ENCODE data around the gene SF3B3.
A peak's percentile ranks its signal among the peaks of the same experiment; 100 is the strongest.

Gene SF3B3

DNA sequence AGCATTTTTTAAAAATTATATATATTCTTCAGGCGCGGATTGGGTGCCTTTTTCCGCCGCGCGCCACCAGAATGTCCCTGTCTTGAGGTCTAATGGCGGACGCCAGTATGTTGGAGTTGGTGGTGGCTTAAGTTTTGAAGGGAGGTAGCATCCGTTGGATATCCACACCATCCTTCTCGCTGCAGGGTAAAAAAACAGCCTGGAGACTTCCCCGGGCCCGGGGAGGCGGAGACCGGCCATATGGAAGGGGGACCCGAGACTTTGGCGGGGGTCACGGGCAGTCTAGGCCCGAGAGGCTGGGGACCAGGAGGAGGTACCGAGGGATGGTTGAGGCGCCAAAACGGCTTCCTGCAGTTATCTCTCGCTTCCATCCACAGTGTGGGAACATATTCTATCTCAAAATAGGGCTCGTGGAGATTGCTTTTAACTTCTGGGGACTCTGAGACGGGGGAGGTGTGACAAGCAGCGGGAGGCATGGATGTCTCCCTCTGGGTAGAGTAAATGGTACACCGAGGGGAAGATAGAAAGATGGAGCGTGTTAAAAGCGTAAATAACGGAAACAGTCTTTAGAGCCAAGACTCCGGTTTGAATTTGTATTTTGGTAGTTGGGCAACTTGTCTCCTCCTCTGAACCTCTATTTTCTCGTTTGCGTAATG lies at the start of gene SF3B3:
Gene SF3B3, plus strand, starts transcription at position 74 of the 656 bp plus-strand sequence. CDS start 2,841 bp downstream, outside the sequence.
- Histone ChIP-seq H3K4me3 (ENCODE audit: low read length) (peak within 1 kb of the TSS; percentile 79), H3K27ac (ENCODE audit: low read length) (peak within 1 kb of the TSS; percentile 89), H3K36me3 (ENCODE audit: control insufficient read depth, low read depth, low read length) (peaks cover 23% of the 10 kb centered on the region), H3K27me3 (ENCODE audit: control insufficient read depth, insufficient read depth, low read length) (no peaks in the 10 kb centered on the region), H3K9me3 (ENCODE audit: control insufficient read depth, low read depth, low read length) (no peaks in the 10 kb centered on the region), H3K9ac (ENCODE audit: low read length) (peak within 1 kb of the TSS; percentile 94), H3K4me1 (ENCODE audit: control insufficient read depth, low read depth, low read length) (peaks cover 12% of the 10 kb centered on the region)

DNA sequence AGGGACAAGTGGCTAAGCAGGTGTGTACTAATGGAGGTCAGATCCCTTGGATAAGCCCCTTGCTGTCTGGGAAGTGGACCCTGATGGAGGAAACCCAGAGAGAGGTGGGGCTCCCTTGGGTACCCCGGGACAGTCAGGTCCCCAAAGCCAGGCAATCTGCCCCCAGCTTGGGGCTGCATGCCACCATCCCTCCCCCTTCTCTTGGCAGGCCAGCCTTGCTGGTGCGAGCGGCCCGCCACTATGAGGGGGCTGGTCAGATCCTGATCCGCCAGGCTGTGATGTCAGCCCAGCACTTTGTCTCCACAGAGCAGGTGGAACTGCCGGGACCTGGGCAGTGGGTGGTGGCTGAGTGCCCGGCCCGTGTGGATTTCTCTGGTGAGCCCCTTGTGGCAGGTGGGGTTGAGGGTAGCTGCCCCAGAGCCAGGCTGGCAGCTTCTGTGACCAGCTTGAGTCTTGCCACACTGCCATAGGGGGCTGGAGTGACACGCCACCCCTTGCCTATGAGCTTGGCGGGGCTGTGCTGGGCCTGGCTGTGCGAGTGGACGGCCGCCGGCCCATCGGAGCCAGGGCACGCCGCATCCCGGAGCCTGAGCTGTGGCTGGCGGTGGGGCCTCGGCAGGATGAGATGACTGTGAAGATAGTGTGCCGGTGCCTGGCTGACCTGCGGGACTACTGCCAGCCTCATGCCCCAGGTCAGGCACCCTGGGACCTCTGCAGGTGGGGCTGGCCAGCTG lies 49.1 kb upstream of the SF3B3 start:
- no peaks in the 10 kb centered on the region for H3K9me3 ChIP-seq (ENCODE audit: control insufficient read depth, low read depth, low read length)
- no peaks in the 10 kb centered on the region for H3K4me1 ChIP-seq (ENCODE audit: control insufficient read depth, low read depth, low read length)
- H3K36me3 ChIP-seq (ENCODE audit: control insufficient read depth, low read depth, low read length), result no peaks in the 10 kb centered on the region
- no peak overlapping the region for H3K4me3 ChIP-seq (ENCODE audit: low read length)
- no peaks in the 10 kb centered on the region for H3K27me3 ChIP-seq (ENCODE audit: control insufficient read depth, insufficient read depth, low read length)
- no peak overlapping the region for H3K27ac ChIP-seq (ENCODE audit: low read length)
- H3K9ac ChIP-seq (ENCODE audit: low read length), result no peak overlapping the region

DNA sequence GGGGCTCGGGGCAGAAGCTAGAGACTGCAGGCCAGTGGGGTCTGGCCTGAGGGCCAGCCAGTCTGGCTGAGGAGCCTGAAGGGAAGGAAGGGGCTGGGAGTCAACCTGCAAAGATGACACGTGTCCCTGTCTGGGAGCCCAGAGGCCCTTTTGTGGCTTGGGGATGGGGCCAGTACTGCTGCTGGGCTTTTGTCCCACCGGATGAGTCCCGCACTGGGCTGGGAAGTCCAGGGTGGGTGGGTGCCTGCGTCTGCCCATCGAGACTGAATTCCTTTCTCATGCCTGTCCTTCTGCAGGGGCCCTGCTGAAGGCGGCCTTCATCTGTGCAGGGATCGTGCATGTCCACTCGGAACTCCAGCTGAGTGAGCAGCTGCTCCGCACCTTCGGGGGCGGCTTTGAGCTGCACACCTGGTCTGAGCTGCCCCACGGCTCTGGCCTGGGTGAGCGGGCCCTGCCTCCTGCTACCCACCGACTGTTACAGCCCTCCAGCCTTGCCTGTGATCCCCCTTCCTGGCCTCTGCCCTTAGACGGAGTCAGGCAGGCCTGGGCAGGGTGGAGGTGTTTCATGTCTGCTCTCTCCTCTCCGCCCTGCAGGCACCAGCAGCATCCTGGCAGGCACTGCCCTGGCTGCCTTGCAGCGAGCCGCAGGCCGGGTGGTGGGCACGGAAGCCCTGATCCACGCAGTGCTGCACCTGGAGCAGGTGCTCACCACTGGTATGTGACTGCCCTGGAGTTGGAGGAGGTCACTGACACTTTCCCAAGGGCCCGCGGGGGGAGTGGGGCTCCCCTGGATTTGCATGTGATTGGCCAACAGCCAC lies 48.4 kb upstream of the SF3B3 start:
- no peaks in the 10 kb centered on the region for H3K4me1 ChIP-seq (ENCODE audit: control insufficient read depth, low read depth, low read length)
- H3K27me3 ChIP-seq (ENCODE audit: control insufficient read depth, insufficient read depth, low read length), result no peaks in the 10 kb centered on the region
- no peak overlapping the region for H3K4me3 ChIP-seq (ENCODE audit: low read length)
- peaks cover under 1% of the 10 kb centered on the region for H3K36me3 ChIP-seq (ENCODE audit: control insufficient read depth, low read depth, low read length)
- H3K9ac ChIP-seq (ENCODE audit: low read length), result no peak overlapping the region
- no peaks in the 10 kb centered on the region for H3K9me3 ChIP-seq (ENCODE audit: control insufficient read depth, low read depth, low read length)
- no peak overlapping the region for H3K27ac ChIP-seq (ENCODE audit: low read length)

DNA sequence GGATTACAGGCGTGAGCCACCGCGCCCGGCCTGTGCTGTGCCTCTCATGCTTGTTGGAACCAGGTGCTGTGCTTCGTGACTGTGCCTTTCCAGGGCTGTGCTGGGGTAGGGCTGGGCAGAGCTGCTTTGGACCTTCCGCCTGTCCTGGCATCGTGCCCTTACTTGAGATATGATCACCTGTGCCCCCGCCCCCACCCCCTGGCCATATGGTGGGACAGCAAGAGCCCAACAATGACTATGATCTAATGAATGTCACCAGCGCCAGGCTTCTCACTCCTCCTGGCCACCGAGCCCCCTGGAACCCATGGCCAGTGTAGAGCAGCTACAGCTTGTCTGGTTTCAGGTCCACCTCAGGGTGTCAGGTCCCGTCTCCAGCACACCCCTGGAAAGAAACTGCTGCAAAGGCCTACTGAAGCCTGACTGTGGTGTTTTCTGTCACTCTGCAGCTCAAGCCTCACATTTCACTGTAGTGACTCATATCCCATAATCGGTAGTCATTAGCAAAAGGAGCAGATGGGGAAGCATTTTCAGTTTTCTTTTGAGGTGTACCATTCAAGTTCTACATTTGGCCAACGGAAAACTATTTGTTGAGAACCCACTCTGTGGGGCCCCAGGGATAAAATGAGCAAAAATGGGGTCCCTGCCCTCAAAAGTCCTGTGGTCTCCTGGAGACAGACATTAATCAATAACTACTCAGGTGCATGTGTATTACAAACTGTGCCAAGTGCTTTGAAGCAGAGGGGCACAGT lies 47.2 kb upstream of the SF3B3 start:
- H3K27me3 ChIP-seq (ENCODE audit: control insufficient read depth, insufficient read depth, low read length), result no peaks in the 10 kb centered on the region
- H3K36me3 ChIP-seq (ENCODE audit: control insufficient read depth, low read depth, low read length), result peaks cover 10% of the 10 kb centered on the region
- no peaks in the 10 kb centered on the region for H3K4me1 ChIP-seq (ENCODE audit: control insufficient read depth, low read depth, low read length)
- no peaks in the 10 kb centered on the region for H3K9me3 ChIP-seq (ENCODE audit: control insufficient read depth, low read depth, low read length)
- H3K4me3 ChIP-seq (ENCODE audit: low read length), result no peak overlapping the region
- no peak overlapping the region for H3K27ac ChIP-seq (ENCODE audit: low read length)
- no peak overlapping the region for H3K9ac ChIP-seq (ENCODE audit: low read length)

DNA sequence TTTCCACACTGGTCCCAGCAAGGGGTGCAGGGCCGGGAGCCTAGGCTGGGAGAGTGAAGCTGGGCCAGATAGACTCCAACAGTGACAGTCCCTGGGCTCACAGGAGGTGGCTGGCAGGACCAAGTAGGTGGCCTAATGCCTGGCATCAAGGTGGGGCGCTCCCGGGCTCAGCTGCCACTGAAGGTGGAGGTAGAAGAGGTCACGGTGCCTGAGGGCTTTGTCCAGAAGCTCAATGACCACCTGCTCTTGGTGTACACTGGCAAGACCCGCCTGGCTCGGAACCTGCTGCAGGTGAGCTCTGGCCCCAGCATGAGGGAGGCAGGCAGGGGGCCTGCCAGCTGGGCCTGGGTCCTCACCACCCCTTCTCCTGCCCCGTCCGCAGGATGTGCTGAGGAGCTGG lies 45.4 kb upstream of the SF3B3 start:
- Histone ChIP-seq H3K9me3 (ENCODE audit: control insufficient read depth, low read depth, low read length) (no peaks in the 10 kb centered on the region), H3K36me3 (ENCODE audit: control insufficient read depth, low read depth, low read length) (peaks cover 14% of the 10 kb centered on the region), H3K27ac (ENCODE audit: low read length) (no peak overlapping the region), H3K4me1 (ENCODE audit: control insufficient read depth, low read depth, low read length) (no peaks in the 10 kb centered on the region), H3K27me3 (ENCODE audit: control insufficient read depth, insufficient read depth, low read length) (no peaks in the 10 kb centered on the region), H3K4me3 (ENCODE audit: low read length) (no peak overlapping the region), H3K9ac (ENCODE audit: low read length) (no peak overlapping the region)

DNA sequence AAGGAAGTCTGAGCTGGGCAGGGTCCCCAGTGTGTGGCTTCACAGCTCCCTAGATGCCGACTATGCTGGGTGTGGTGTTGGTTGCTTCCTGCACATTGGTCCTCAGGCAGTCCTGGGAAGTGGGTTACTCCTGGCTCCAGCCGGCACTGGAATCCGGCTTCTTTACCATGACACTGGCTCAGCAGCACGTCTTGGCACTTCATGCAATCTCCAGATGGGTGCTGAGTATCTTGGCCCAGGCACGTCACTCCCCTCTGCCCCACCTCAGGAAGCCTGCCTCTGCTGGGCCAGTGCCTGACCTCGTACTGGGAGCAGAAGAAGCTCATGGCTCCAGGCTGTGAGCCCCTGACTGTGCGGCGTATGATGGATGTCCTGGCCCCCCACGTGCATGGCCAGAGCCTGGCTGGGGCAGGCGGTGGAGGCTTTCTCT lies 44.7 kb upstream of the SF3B3 start:
- H3K4me1 ChIP-seq (ENCODE audit: control insufficient read depth, low read depth, low read length), result no peaks in the 10 kb centered on the region
- no peak overlapping the region for H3K27ac ChIP-seq (ENCODE audit: low read length)
- H3K9me3 ChIP-seq (ENCODE audit: control insufficient read depth, low read depth, low read length), result no peaks in the 10 kb centered on the region
- no peak overlapping the region for H3K9ac ChIP-seq (ENCODE audit: low read length)
- H3K27me3 ChIP-seq (ENCODE audit: control insufficient read depth, insufficient read depth, low read length), result no peaks in the 10 kb centered on the region
- H3K36me3 ChIP-seq (ENCODE audit: control insufficient read depth, low read depth, low read length), result peaks cover 21% of the 10 kb centered on the region
- no peak overlapping the region for H3K4me3 ChIP-seq (ENCODE audit: low read length)

DNA sequence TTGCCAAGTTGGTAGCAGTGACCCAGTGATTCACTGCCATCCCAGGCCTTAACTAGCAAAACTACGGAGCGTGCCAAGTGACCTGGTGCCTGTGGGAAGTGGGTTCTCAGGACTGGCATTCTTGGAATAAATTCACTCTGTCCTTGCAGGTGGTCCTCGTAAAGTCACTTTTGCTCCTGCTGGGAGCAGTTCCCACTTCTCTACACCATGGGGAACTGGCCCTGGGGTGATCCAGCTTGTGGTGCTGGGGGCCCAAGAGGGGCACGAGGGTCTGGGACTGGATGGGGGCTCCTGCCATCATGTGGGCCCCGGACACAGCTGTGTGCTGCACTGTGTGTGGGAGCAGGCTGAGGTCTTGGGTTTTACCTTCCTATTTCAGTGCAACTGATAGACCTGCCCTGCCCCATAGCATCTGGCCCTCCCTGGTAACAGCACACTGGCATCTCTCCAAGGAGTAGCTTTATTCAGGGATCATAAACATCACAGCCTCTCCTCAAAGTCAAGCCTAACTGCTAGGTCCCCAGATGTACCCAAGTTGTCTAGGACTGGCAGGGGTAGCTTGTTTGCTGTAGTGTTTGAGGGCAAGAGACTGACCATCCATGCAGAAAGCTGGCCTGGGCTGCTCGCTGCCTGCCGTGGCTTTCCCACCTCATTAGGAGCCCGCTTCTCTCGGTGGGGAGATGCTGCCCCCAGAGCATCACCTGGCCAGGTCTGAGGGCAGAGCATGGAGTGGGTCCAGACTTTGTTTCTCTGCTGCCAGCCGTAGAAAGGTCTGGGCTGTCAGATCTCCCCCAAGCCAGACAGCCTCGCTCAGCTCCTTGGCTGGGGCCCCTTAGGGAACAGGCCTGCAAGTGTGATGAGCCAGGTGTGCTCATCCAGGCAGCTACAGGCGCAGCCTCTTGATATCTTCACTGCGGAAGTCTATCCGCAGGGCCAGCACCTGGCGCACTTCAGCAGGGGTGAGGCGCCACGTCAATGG lies 43.2 kb upstream of the SF3B3 start:
- Histone ChIP-seq H3K27ac (ENCODE audit: low read length) (no peak overlapping the region), H3K9me3 (ENCODE audit: control insufficient read depth, low read depth, low read length) (no peaks in the 10 kb centered on the region), H3K9ac (ENCODE audit: low read length) (no peak overlapping the region), H3K36me3 (ENCODE audit: control insufficient read depth, low read depth, low read length) (peaks cover 22% of the 10 kb centered on the region), H3K4me1 (ENCODE audit: control insufficient read depth, low read depth, low read length) (no peaks in the 10 kb centered on the region), H3K4me3 (ENCODE audit: low read length) (no peak overlapping the region), H3K27me3 (ENCODE audit: control insufficient read depth, insufficient read depth, low read length) (no peaks in the 10 kb centered on the region)

DNA sequence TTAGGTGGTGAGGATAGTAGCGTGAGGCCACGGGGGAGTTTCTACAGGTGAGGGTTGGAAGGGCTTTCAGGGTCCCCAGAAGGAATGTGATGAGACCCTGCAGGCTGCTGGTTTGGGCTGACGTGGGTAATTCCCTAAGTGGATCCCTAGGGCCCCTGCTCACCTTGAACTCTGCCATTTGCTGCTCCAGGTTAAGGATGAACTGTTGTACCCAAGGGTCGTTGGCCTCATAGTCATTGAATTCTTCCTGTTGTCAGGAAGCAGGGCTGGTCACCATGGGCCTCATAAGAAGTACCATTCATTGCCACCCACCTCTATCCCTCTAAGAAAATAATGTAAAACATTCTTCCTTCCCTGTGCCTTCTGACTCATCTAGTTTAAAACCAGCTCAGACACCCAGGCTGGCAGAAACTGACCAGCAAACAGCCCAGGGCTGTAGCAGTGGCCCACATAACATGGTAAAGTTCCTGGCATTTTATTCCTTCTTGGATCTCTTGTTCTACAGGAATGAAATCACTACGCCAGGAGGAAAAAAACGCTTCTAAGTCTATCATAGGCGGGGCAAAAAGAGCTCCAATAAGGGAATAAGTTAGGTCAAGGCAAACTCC lies 41.6 kb upstream of the SF3B3 start:
- Histone ChIP-seq H3K4me3 (ENCODE audit: low read length) (no peak overlapping the region), H3K9me3 (ENCODE audit: control insufficient read depth, low read depth, low read length) (no peaks in the 10 kb centered on the region), H3K27ac (ENCODE audit: low read length) (no peak overlapping the region), H3K36me3 (ENCODE audit: control insufficient read depth, low read depth, low read length) (peaks cover 25% of the 10 kb centered on the region), H3K9ac (ENCODE audit: low read length) (no peak overlapping the region), H3K27me3 (ENCODE audit: control insufficient read depth, insufficient read depth, low read length) (no peaks in the 10 kb centered on the region), H3K4me1 (ENCODE audit: control insufficient read depth, low read depth, low read length) (no peaks in the 10 kb centered on the region)

DNA sequence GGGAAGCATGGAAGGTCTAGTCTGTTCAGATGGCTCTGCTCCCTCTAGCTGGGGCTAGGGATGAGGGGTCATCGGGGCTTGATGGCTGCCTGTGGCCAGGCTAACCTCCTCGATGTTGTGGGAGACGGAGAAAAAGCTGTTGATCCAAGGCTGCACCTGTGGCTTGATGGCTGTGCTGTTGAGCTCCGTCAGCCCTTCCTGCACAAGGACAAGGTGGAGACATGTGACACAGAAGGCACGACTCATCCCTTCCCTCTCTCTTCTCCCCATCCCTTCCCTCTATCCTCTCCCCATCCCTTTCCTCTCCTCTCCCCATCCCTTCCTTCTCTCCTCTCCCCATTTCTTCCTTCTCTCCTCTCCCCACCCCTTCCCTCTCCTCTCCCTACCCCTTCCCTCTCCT lies 41.0 kb upstream of the SF3B3 start:
- Histone ChIP-seq H3K9me3 (ENCODE audit: control insufficient read depth, low read depth, low read length) (no peaks in the 10 kb centered on the region), H3K4me3 (ENCODE audit: low read length) (no peak overlapping the region), H3K27me3 (ENCODE audit: control insufficient read depth, insufficient read depth, low read length) (no peaks in the 10 kb centered on the region), H3K4me1 (ENCODE audit: control insufficient read depth, low read depth, low read length) (no peaks in the 10 kb centered on the region), H3K36me3 (ENCODE audit: control insufficient read depth, low read depth, low read length) (peaks cover 25% of the 10 kb centered on the region), H3K27ac (ENCODE audit: low read length) (no peak overlapping the region), H3K9ac (ENCODE audit: low read length) (no peak overlapping the region)

DNA sequence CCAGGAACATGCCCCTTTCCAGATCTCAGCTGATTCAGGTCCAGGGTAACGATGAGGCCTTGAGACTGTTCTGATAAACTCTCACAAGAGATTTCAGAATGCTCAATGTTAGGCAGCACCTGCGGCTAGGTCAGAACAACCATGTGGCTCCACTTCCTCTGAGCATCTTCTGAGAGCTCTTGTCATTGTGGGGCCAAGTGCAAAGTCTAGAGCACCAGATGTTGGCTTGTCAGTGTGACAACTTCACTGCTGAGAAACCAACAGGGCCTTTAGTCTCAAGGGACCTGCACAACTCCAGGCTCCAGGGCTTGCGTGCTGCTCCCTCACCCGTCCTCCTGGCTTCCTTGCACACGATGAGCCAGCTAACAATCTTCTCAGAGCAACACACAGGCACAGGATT lies 40.2 kb upstream of the SF3B3 start:
- Histone ChIP-seq H3K36me3 (ENCODE audit: control insufficient read depth, low read depth, low read length) (peaks cover 25% of the 10 kb centered on the region), H3K9me3 (ENCODE audit: control insufficient read depth, low read depth, low read length) (no peaks in the 10 kb centered on the region), H3K4me1 (ENCODE audit: control insufficient read depth, low read depth, low read length) (no peaks in the 10 kb centered on the region), H3K27ac (ENCODE audit: low read length) (no peak overlapping the region), H3K27me3 (ENCODE audit: control insufficient read depth, insufficient read depth, low read length) (no peaks in the 10 kb centered on the region), H3K9ac (ENCODE audit: low read length) (no peak overlapping the region), H3K4me3 (ENCODE audit: low read length) (no peak overlapping the region)
